MCF 10A (cell line): Measurements from ENCODE around the gene NUP210L. TPM values are rescaled to one million over a fixed set of nuclear protein-coding genes. Genes with fewer than 3 reads are reported as not detected.
"Not testable (repeated sequence)": the region's sequence is repeated elsewhere in the genome, so short reads cannot be mapped to it uniquely, and the experiment has no call there.

ENCODE experiments used
- BruUV-seq: library from RNA; stranded (reverse); fragments of 400-500 nt; replicated peaks from 2 replicates; lab custom pipeline; 2021; lab: Mats Ljungman, UMichigan
- CTCF ChIA-PET: fragments of 300-600 bp; sonication (Branson Sonifier 250); formaldehyde crosslinking; extraction: SDS; loops from one replicate; lab custom pipeline; 2021; ENCODE audit warnings: antibody characterized with exemption, inconsistent platforms; lab: Yijun Ruan, JAX
- POLR2A ChIA-PET: fragments of 300-600, 350-650 bp; sonication (Branson Sonifier 250); formaldehyde crosslinking; extraction: SDS; loops from one replicate; lab custom pipeline; 2020; ENCODE audit warnings: antibody characterized with exemption, inconsistent platforms; lab: Yijun Ruan, JAX
- DNase-seq: peaks from one replicate; pipeline ENCODE4 v3.0.0-alpha.2; 2018; ENCODE audit not compliant: unreplicated experiment
- H3K27ac Mint-ChIP-seq: one replicate; pipeline ENCODE4 v1.8.0; 2022; ENCODE audit warnings: mild to moderate bottlenecking, low read depth, mixed read lengths; ENCODE audit not compliant: unreplicated experiment
- H3K27me3 Mint-ChIP-seq: one replicate; pipeline ENCODE4 v1.8.0; 2022; ENCODE audit warnings: mixed read lengths; ENCODE audit not compliant: insufficient read depth, unreplicated experiment
- H3K36me3 Mint-ChIP-seq: one replicate; pipeline ENCODE4 v1.8.0; 2022; ENCODE audit warnings: mild to moderate bottlenecking, moderate library complexity, mixed read lengths; ENCODE audit not compliant: insufficient read depth, unreplicated experiment
- H3K4me1 Mint-ChIP-seq: one replicate; pipeline ENCODE4 v1.8.0; 2022; ENCODE audit warnings: mixed read lengths; ENCODE audit not compliant: insufficient read depth, unreplicated experiment
- H3K4me3 Mint-ChIP-seq: one replicate; pipeline ENCODE4 v1.8.0; 2022; ENCODE audit warnings: mild to moderate bottlenecking, moderate library complexity, mixed read lengths; ENCODE audit not compliant: unreplicated experiment
- H3K9me3 Mint-ChIP-seq: one replicate; pipeline ENCODE4 v1.8.0; 2022; ENCODE audit warnings: mixed read lengths; ENCODE audit not compliant: unreplicated experiment
- CTCF ChIP-seq: fragments of 200-600 bp; IDR thresholded peaks from one replicate; pipeline ENCODE4 v1.8.0; 2022; ENCODE audit warnings: antibody characterized with exemption, mild to moderate bottlenecking; ENCODE audit not compliant: unreplicated experiment
- intact Hi-C: fragments of 100-400 bp; cut with micrococcal nuclease; formaldehyde crosslinking; loops from 2 replicates; pipeline ENCODE4 v1.14.1; 2022
- total RNA-seq: library from RNA; stranded (reverse); gene quantifications from 2 replicates; pipeline ENCODE4 v1.2.3, GENCODE V29; 2022

Gene NUP210L
- total RNA-seq, 1 experiment from 2014 or later, result 0.05 TPM

GRCh38 chr1:154076413-154076812 lies 78.5 kb downstream of the NUP210L start:
- TF ChIP-seq CTCF, result no peak
- peaks cover 11% of the 10 kb centered on the region for H3K27me3 Mint-ChIP-seq
- peaks cover 8% of the 10 kb centered on the region for H3K36me3 Mint-ChIP-seq
- no peak for DNase-seq
- H3K4me1 Mint-ChIP-seq, result no peaks in the 10 kb centered on the region
- H3K27ac Mint-ChIP-seq, result no peak overlapping the region
- CTCF ChIA-PET, result interaction anchor here (0.6 to 0.7 kb wide), 2 partner anchors 17 to 212 kb away, joined by 3 read pairs; no protein-coding TSS in a partner anchor
- POLR2A ChIA-PET, result interaction anchor here (0.6 kb wide), 1 partner anchor 226 kb away, joined by 3 read pairs; no protein-coding TSS in a partner anchor
- no peak overlapping the region for H3K4me3 Mint-ChIP-seq
- BruUV-seq, result no TSS peak
- intact Hi-C loops, result no loop called here
- peaks cover 8% of the 10 kb centered on the region for H3K9me3 Mint-ChIP-seq

GRCh38 chr1:154075746-154076145 lies 79.1 kb downstream of the NUP210L start:
- intact Hi-C loops, result no loop called here
- POLR2A ChIA-PET, result no interaction called here
- CTCF ChIA-PET, result interaction anchor here (0.6 to 1.3 kb wide), 4 partner anchors 11 to 213 kb away, joined by 3 to 6 read pairs (median 3); no protein-coding TSS in a partner anchor
- H3K9me3 Mint-ChIP-seq, result peaks cover 8% of the 10 kb centered on the region
- H3K4me3 Mint-ChIP-seq, result no peak overlapping the region
- H3K36me3 Mint-ChIP-seq, result peaks cover 6% of the 10 kb centered on the region
- no peak overlapping the region for H3K27ac Mint-ChIP-seq
- no peak for TF ChIP-seq CTCF
- DNase-seq, result no peak
- peaks cover 11% of the 10 kb centered on the region for H3K27me3 Mint-ChIP-seq
- no peaks in the 10 kb centered on the region for H3K4me1 Mint-ChIP-seq
- no TSS peak for BruUV-seq

DNA sequence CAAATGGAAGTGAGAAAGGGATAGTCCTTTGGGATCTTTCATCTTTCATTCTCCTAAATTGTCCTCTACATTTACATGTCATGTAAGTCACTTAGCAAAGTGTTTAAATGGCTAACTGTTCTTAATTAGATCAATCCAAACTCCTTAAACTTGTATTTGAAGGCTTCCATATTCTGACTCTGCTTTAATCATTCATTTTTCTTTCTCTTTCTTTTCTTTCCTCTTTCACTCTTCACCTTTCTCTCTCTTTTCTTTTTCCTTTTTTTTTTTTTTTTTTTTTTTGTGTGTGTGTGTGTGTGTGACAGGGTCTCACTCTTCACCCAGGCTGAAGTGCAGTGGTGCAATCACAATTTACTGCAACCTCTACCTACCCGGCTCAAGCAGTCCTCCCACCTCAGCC lies 92.6 kb downstream of the NUP210L start:
- H3K36me3 Mint-ChIP-seq, result no peaks in the 10 kb centered on the region
- no peak for TF ChIP-seq CTCF
- no peaks in the 10 kb centered on the region for H3K9me3 Mint-ChIP-seq
- CTCF ChIA-PET, result no interaction called here
- H3K27me3 Mint-ChIP-seq, result peaks cover 32% of the 10 kb centered on the region
- no peak for DNase-seq
- intact Hi-C loops, result no loop called here
- no TSS peak for BruUV-seq
- H3K4me3 Mint-ChIP-seq, result no peak overlapping the region
- POLR2A ChIA-PET, result interaction anchor here (0.8 kb wide), 1 partner anchor 16 kb away, joined by 3 read pairs; no protein-coding TSS in a partner anchor
- H3K27ac Mint-ChIP-seq, result no peak overlapping the region
- no peaks in the 10 kb centered on the region for H3K4me1 Mint-ChIP-seq

GRCh38 chr1:154047436-154047835 lies 107.4 kb downstream of the NUP210L start:
- H3K27ac Mint-ChIP-seq, H3K4me1 Mint-ChIP-seq, BruUV-seq, POLR2A ChIA-PET, H3K4me3 Mint-ChIP-seq, DNase-seq, H3K36me3 Mint-ChIP-seq, intact Hi-C loops: not testable (repeated sequence)
- CTCF ChIA-PET, result interaction anchor here (0.5 to 1.2 kb wide), 2 partner anchors 23 to 320 kb away, joined by 3 read pairs; no protein-coding TSS in a partner anchor
- Mint-ChIP-seq H3K27me3 (peaks cover 52% of the 10 kb centered on the region), H3K9me3 (peaks cover 17% of the 10 kb centered on the region)

GRCh38 chr1:154033697-154034096 lies 121.2 kb downstream of the NUP210L start:
- H3K36me3 Mint-ChIP-seq, H3K4me1 Mint-ChIP-seq, DNase-seq, H3K4me3 Mint-ChIP-seq, intact Hi-C loops, H3K27me3 Mint-ChIP-seq, BruUV-seq, H3K27ac Mint-ChIP-seq: not testable (repeated sequence)
- H3K9me3 Mint-ChIP-seq, result peaks cover 20% of the 10 kb centered on the region
- POLR2A ChIA-PET, result interaction anchor here (1.5 kb wide), 1 partner anchor 10 kb away, joined by 4 read pairs; no protein-coding TSS in a partner anchor
- CTCF ChIA-PET, result interaction anchor here (0.6 kb wide), 1 partner anchor 229 kb away, joined by 3 read pairs; no protein-coding TSS in a partner anchor
